Fibroblast of peridontal ligament (primary cell): Measurements from ENCODE around the gene SDK2.

Experiments
- DNase-seq: peaks from one replicate; pipeline ENCODE4 v3.0.0-alpha.2; 2010; ENCODE audit errors: extremely low read depth

SDK2 gene

DNA sequence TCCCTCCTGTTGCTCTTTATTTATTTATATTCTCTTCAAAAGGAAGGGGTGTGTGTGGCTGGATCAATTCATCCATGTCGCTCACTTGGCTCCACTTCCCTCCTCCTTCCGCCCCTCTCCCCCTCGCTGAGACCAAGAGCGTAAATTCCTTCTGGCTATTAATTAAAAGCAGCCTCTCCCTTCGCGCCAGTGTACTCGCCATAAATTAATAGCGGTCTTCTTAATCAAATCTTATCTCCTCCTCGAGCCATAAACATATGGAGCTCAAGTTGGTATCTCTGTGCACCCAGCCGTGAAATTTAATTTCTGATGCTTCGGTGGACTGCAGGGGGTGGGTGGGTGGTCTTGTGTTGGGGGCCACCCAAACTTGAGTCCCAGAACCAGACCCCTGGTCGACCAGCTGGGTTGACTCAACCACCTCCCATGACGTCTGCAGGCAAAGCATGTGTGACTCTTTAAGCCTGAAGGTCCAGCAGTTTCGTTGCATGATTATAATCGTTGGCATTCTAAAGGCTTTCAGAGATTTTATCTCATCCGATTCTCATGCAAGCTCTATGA is 57.9 kb downstream of the SDK2 start:
- DNase-seq, result no peak

- DNase-seq, result no peak
Observed at GRCh38 chr17:73585583-73585982, 58.7 kb downstream of the SDK2 start.

- DNase-seq, result no peak
Observed at GRCh38 chr17:73584987-73585386, 59.3 kb downstream of the SDK2 start.

GRCh38 chr17:73584049-73584448 is 60.2 kb downstream of the SDK2 start:
- no peak for DNase-seq

- DNase-seq, result no peak
Observed at GRCh38 chr17:73582821-73583220, 61.4 kb downstream of the SDK2 start.

GRCh38 chr17:73582359-73582758 is 61.9 kb downstream of the SDK2 start:
- DNase-seq, result no peak

DNA sequence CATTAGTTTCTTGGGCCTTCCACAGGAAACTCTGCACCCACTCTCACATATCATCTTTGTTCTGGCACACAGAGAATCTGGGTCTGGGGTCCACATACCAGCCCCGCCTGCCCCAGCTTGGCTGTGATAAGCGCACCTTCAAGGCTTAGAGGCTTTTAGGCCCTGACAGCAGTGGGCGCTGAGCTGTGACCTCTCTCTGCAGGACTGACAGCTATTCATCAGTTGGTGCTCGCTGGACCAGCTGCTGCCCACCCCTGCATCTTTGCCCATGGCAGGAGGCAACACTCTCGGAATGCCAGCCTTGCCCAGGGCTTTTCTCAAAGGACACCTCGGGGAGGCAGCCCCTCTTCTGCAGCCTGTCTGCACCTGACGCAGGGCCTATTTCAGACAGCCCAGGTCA is 62.9 kb downstream of the SDK2 start:
- no peak for DNase-seq

DNA sequence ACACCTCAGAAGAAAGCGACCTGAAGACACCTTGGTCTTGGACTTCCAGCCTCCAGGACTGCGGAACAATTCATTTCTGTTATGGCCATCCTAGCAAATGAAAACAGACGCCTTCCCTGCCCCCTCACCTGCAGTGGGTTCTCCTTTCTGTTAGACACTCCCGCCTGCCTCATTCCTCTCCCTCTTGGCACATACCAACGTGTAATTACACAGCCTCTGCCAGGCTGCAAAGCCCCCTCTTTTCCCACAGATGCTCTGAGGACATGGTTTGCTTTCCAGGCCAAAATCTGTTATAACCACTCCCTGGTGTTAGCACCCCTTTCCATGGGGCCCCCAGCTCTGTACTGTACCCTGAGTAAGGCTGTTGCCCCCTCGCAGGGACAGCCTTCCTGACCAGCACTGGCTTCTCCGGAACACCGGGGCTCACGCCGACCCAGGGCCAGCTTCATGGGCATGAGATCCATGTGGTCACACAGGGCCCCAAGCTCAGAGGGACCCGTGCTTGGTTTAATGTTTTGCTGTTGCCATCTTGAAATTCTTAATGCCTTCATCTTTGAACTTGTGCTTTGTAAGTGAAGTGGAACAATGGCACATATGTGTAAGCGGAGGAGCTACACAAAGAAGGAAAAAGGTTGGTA is 64.1 kb downstream of the SDK2 start:
- DNase-seq, result no peak

DNA sequence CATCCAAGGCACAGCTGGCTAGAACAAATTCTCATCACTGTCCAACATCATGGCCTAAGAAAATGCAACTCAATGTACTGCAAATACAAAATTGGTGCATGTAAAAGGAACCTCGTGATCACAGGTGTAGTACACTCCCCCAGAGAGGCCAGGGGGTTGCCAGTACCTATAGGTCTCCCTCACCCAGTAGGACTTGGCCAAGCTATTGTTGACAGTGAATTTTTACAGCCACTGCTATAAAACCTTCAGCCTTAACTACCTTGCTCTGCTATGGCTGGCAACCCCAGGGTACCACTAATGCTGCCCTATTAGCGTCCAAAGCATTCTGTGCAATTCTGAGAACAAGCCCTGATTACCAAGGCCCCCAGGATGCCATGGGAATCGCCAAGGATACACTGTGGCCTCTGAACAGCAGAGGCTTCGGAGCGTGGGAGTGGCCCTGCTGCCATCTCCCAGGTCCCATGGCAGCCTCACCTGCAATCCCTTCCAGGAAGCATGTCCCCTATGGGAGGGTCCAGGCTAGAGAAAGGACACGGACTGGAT is 67.6 kb downstream of the SDK2 start:
- DNase-seq, result no peak

GRCh38 chr17:73575470-73576221 is 68.6 kb downstream of the SDK2 start:
- no peak for DNase-seq

- no peak for DNase-seq
Observed at GRCh38 chr17:73571511-73572130, 72.6 kb downstream of the SDK2 start.

GRCh38 chr17:73569762-73570319 is 74.4 kb downstream of the SDK2 start:
- no peak for DNase-seq

DNA sequence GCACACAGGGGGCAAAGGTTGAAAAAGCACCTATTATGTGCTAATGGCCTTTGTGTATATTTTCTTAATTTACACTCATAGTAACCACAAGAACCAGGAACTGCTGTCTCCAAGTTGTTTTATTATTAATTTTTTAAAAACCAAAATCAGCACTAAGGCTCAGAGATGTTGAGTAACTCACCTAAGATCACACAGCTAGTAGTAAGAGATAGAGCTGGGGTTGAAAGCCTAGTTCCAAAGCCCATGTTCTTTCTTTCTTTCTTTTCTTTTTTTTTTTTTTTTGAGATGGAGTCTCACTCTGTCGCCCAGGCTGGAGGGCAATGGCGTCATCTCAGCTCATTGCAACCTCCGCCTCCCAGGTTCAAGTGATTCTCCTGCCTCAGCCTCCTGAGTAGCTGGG is 75.3 kb downstream of the SDK2 start:
- DNase-seq, result no peak

DNA sequence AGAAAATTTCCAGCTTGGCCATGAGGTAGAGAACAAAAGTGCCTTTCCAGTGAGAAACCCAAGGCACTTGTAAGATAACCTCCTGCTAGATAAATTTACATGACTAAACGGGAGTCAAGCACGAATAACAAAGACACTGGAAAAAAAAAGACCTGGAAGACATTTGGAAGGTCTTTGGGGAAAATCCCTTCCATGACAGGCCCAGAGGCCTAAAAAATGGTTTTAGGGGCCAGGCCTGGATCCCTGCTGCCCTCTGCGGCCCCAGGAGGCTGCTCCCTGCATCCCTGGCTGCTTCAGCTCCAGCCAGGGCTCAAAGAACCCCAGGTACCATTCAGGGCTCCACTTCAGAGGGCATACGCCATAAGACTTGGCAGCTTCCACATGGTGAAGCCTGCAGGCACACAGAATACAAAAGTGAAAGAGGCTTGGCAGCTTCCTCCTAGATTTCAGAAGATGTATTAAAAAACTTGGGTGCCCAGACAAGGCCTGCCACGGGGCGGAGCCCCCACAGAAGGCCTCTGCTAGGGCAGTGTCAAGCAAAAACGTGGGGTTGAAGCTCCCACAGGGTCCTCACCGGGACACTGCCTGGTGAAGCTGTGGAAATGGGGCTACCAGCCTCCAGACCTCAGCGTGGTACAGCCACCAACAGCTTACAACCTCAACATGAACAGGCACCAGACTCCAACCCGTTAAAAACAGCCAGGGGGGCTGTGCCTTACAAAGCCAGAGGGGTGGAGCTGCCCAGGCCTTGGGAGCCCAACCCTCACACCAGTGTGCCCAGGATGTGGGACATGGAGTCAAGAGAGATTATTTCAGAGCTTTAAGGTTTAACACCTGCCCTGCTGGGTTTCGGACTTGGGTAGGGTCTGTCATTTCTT is 77.1 kb downstream of the SDK2 start:
- no peak for DNase-seq

DNA sequence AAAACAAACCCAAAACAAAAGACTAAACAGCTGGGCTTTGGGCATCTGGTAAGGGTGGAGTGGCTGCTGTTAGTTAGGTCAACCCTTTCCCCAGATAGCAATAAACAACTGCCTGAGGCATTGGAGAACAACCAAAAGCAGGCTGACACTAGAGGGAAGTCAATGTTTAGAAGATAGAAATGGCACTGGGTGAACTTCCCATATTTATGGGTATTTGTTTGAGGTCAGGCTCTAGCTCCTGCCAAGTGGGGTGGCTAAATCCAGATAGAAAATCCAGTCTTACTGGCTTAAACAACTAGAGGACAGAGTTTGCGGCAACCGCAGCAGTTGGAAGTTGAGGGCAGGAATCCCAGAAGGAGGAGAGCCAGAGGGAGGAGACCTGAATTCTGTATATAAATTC is 79.4 kb downstream of the SDK2 start:
- DNase-seq, result no peak

DNA sequence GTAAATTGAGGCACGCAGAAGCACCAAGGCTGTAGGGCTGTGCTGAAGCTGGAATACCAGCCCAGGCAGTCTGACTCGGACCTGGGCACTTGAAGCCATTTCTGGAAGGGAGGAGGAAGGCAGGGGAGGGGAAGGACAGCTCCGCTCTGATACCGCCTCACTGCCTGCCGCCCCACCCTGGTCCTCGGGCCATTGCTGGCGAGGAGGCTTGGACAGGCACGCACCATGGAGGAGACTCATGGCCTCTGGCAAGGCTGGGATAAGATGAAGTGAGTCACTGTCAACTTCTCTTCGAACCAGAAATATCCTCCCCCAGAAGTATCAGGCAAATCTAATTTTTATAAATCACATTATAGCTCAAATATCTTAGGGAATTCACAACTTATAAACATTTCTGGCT is 81.3 kb downstream of the SDK2 start:
- no peak for DNase-seq

GRCh38 chr17:73561111-73561510 is 83.1 kb downstream of the SDK2 start:
- DNase-seq, result no peak

GRCh38 chr17:73560661-73561060 is 83.6 kb downstream of the SDK2 start:
- DNase-seq, result no peak

DNA sequence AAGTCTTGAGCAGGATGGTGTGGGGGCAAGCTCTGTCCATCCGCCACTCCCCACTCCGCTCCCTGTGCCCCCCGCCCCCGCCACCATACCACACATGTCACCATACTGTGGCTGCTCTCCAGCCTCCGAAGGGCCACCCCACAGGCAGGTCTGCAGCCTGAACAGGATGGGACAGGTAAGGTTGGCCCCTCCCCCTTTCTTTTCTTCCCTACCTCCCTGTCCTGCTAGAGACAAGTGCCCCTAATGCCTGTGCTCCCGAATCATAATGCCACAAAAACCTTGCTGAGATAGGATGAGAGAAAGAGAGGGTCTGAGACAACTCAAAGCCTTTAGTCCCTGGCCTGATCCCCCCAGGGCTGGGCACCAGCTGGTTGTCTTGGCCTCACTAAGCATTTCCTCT is 84.7 kb downstream of the SDK2 start:
- DNase-seq, result no peak

GRCh38 chr17:73555199-73555960 is 88.9 kb downstream of the SDK2 start:
- DNase-seq, result no peak

- no peak for DNase-seq
Observed at GRCh38 chr17:73554498-73554897, 89.7 kb downstream of the SDK2 start.
